SU-DHL-6 (cell line): ENCODE data around the gene ARPC1B.

Source experiments
- H2AFZ ChIP-seq: fragments of 200-600 bp; sonication (generic); 2 replicates; pipeline ENCODE4 v1.6.1; 2014; ENCODE audit warnings: low read depth, mild to moderate bottlenecking, moderate library complexity, mixed read lengths, antibody characterized with exemption, low read length; ENCODE audit not compliant: severe bottlenecking
- H3F3A ChIP-seq: fragments of 200-600 bp; shearing (Covaris generic); 2 replicates; pipeline ENCODE4 v1.6.0; 2016; ENCODE audit warnings: antibody characterized with exemption, mild to moderate bottlenecking; ENCODE audit not compliant: insufficient read depth
- H3K27ac ChIP-seq: fragments of 200-600 bp; sonication (generic); 2 replicates; pipeline ENCODE4 v1.5.1; 2016; ENCODE audit warnings: low read depth, mild to moderate bottlenecking, low read length, moderate library complexity, mixed read lengths
- H3K27me3 ChIP-seq: fragments of 200-600 bp; sonication (generic), shearing (Covaris generic); 2 replicates; pipeline ENCODE4 v1.6.0; 2014; ENCODE audit warnings: mild to moderate bottlenecking, low read length
- H3K36me3 ChIP-seq: fragments of 200-600 bp; sonication (generic); 2 replicates; pipeline ENCODE4 v1.6.1; 2014; ENCODE audit warnings: mild to moderate bottlenecking, low read length, mixed read lengths
- H3K4me2 ChIP-seq: fragments of 300-600, 200-600 bp; shearing (Covaris generic), sonication (generic); 2 replicates; pipeline ENCODE4 v1.6.0; 2014; ENCODE audit warnings: low read length, low read depth, mild to moderate bottlenecking; ENCODE audit not compliant: poor library complexity, severe bottlenecking
- H3K4me3 ChIP-seq: fragments of 200-600 bp; sonication (generic); 2 replicates; pipeline ENCODE4 v1.5.1; 2014; ENCODE audit warnings: antibody characterized with exemption, low read length, mild to moderate bottlenecking, mixed read lengths; ENCODE audit not compliant: insufficient read depth, poor library complexity, severe bottlenecking
- H3K79me2 ChIP-seq: fragments of 200-600 bp; sonication (generic); 2 replicates; pipeline ENCODE4 v1.6.1; 2014; ENCODE audit warnings: mild to moderate bottlenecking, low read length, moderate library complexity; ENCODE audit not compliant: insufficient read depth
- H3K9ac ChIP-seq: fragments of 200-600 bp; sonication (generic); 2 replicates; pipeline ENCODE4 v1.7.0; 2014; ENCODE audit warnings: mild to moderate bottlenecking, low read length
- H3K9me2 ChIP-seq: fragments of 200-600 bp; sonication (generic); replicated peaks from 2 replicates; pipeline ENCODE4 v1.6.1; 2014; ENCODE audit warnings: low read length; ENCODE audit not compliant: insufficient read depth
- H3K9me3 ChIP-seq: fragments of 200-600 bp; sonication (generic); 2 replicates; pipeline ENCODE4 v1.6.1; 2014; ENCODE audit warnings: low read length, mixed read lengths; ENCODE audit not compliant: insufficient read depth
- H4K20me1 ChIP-seq: fragments of 200-600 bp; sonication (generic); 2 replicates; pipeline ENCODE4 v1.6.1; 2014; ENCODE audit warnings: low read depth, mild to moderate bottlenecking, antibody characterized with exemption, low read length, moderate library complexity, mixed read lengths
- EZH2phosphoT487 ChIP-seq: fragments of 200-600 bp; sonication (generic), shearing (Covaris generic); conservative IDR thresholded peaks from 2 replicates; pipeline ENCODE4 v1.6.1; 2018; ENCODE audit warnings: mild to moderate bottlenecking, antibody characterized with exemption, low read length, moderate library complexity, mixed read lengths
- TF ChIP-seq, protein P1 (sequence below): fragments of 200-600 bp; sonication (generic); IDR thresholded peaks from one replicate; pipeline ENCODE4 v1.5.1; 2017; ENCODE audit warnings: antibody characterized with exemption, mild to moderate bottlenecking, low read length, moderate library complexity; ENCODE audit not compliant: insufficient read depth, poor library complexity, severe bottlenecking

ARPC1B gene

DNA sequence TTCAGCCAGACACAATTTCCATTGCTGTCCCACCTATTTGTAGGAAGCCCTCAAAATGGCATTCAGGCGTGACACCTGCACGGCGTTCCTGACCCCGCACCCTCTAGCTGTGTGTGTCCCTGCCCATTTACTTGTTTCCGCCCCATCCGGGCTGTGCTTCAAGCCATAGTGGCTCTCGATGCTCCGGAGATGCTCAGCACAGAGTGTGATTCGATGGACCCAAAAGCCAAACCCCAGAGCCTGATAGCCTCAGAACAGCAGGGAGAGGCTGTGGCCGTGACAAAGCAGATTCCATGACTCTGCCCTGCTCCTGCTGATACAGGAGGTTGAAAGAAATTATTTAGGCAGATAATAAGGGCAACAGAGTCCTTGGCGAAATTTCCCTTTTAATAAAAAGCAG is 47.7 kb downstream of the ARPC1B start:
- H2AFZ ChIP-seq: no peak overlapping the region
- no peaks in the 10 kb centered on the region for H4K20me1 ChIP-seq
- H3K9ac ChIP-seq: no peak overlapping the region
- no peaks in the 10 kb centered on the region for H3K9me3 ChIP-seq
- no peak overlapping the region for H3K27ac ChIP-seq
- H3K27me3 ChIP-seq: no peaks in the 10 kb centered on the region
- H3K36me3 ChIP-seq: peaks cover 8% of the 10 kb centered on the region; the same call in 1 of the 2 replicates
- H3K9me2 ChIP-seq: no peaks in the 10 kb centered on the region
- TF ChIP-seq EZH2phosphoT487: no peak
- TF ChIP-seq, protein P1, sequence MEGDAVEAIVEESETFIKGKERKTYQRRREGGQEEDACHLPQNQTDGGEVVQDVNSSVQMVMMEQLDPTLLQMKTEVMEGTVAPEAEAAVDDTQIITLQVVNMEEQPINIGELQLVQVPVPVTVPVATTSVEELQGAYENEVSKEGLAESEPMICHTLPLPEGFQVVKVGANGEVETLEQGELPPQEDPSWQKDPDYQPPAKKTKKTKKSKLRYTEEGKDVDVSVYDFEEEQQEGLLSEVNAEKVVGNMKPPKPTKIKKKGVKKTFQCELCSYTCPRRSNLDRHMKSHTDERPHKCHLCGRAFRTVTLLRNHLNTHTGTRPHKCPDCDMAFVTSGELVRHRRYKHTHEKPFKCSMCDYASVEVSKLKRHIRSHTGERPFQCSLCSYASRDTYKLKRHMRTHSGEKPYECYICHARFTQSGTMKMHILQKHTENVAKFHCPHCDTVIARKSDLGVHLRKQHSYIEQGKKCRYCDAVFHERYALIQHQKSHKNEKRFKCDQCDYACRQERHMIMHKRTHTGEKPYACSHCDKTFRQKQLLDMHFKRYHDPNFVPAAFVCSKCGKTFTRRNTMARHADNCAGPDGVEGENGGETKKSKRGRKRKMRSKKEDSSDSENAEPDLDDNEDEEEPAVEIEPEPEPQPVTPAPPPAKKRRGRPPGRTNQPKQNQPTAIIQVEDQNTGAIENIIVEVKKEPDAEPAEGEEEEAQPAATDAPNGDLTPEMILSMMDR: no peak
- H3K4me2 ChIP-seq: no peak overlapping the region
- H3K4me3 ChIP-seq: no peak overlapping the region
- H3F3A ChIP-seq: peaks cover 14% of the 10 kb centered on the region; the same call in 1 of the 2 replicates
- H3K79me2 ChIP-seq: no peaks in the 10 kb centered on the region

DNA sequence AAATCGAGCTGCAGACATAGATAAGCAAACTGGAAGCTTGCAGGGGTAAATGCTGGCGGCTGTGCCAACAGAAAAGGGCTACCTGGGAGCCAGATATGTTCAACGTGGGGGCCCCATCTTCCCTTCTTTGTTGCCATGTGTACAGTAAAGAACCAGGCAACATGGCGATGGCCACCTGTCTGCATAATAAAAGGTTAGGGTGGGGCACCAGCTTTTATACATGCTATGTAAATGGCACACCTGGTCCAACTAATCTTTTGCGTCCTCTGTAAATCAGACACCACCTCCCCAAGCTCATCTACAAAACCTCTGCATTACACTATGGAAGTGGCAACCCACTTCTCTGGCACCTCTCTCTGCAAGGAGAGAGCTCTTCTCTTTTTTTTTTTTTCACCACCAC is 48.1 kb downstream of the ARPC1B start:
- Histone ChIP-seq H3K9ac (no peak overlapping the region), H3K27me3 (no peaks in the 10 kb centered on the region), H3K4me2 (no peak overlapping the region), H2AFZ (no peak overlapping the region), H4K20me1 (no peaks in the 10 kb centered on the region), H3F3A (peaks cover 14% of the 10 kb centered on the region; the same call in 1 of the 2 replicates), H3K9me2 (no peaks in the 10 kb centered on the region), H3K36me3 (peaks cover 3% of the 10 kb centered on the region; the same call in 1 of the 2 replicates), H3K79me2 (no peaks in the 10 kb centered on the region), H3K4me3 (no peak overlapping the region), H3K27ac (no peak overlapping the region), H3K9me3 (no peaks in the 10 kb centered on the region)
- no peak for TF ChIP-seq EZH2phosphoT487
- TF ChIP-seq, protein P1: no peak

DNA sequence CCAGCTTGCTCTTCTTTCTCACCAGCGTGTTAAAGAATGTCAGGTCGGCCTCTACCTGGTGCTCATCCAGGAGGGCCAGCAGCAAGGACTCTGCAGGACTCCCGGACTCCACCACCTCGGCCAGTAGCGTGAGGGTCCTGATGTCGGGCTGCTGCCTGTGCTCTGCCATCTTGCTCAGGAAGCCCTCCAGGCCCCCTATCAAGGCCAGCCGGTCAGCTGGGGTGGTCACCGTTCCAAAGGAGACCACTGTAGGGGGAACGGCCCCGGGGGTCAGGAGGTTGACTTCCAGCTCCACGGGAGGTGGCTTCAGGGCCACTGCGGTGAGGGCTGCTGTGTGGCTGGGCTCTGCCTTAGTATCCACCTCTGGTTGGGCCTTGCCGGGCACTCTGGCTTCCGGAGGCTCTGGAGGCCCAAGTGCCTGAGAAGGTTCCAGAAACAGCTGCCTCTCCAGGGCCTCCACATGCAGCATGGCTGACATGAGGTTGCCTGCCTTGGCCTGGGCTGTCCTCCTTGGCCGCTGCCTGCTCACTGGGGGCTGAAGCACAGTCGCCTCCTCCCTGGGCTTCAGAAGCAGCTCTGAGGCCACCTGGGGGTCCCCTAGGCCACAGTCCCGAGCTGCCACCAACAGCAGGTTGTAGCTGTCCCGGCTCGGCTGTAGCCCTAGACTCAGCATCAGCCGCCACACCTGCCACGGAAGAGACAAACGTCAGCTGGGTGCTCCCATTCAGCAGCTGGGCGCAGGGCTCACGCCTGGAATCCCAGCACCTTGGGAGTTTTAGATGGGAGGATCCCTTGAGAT is 50.6 kb downstream of the ARPC1B start:
- H3F3A ChIP-seq: peaks cover 14% of the 10 kb centered on the region; the same call in 1 of the 2 replicates
- no peak overlapping the region for H3K27ac ChIP-seq
- no peaks in the 10 kb centered on the region for H3K79me2 ChIP-seq
- H3K4me2 ChIP-seq: no peak overlapping the region
- no peaks in the 10 kb centered on the region for H3K27me3 ChIP-seq
- no peak overlapping the region for H3K9ac ChIP-seq
- no peaks in the 10 kb centered on the region for H4K20me1 ChIP-seq
- peaks cover 5% of the 10 kb centered on the region; the same call in 1 of the 2 replicates for H3K36me3 ChIP-seq
- H3K9me3 ChIP-seq: no peaks in the 10 kb centered on the region
- no peaks in the 10 kb centered on the region for H3K9me2 ChIP-seq
- H3K4me3 ChIP-seq: no peak overlapping the region
- H2AFZ ChIP-seq: no peak overlapping the region
- TF ChIP-seq EZH2phosphoT487: no peak
- TF ChIP-seq, protein P1: no peak
